SU-DHL-6 (cell line): ENCODE data around the gene ZNF385D.

ENCODE experiments used
- H2AFZ ChIP-seq: fragments of 200-600 bp; sonication (generic); 2 replicates; pipeline ENCODE4 v1.6.1; 2014; ENCODE audit warnings: low read depth, mild to moderate bottlenecking, moderate library complexity, mixed read lengths, antibody characterized with exemption, low read length; ENCODE audit not compliant: severe bottlenecking
- H3F3A ChIP-seq: fragments of 200-600 bp; shearing (Covaris generic); 2 replicates; pipeline ENCODE4 v1.6.0; 2016; ENCODE audit warnings: antibody characterized with exemption, mild to moderate bottlenecking; ENCODE audit not compliant: insufficient read depth
- H3K27ac ChIP-seq: fragments of 200-600 bp; sonication (generic); 2 replicates; pipeline ENCODE4 v1.5.1; 2016; ENCODE audit warnings: low read depth, mild to moderate bottlenecking, low read length, moderate library complexity, mixed read lengths
- H3K27me3 ChIP-seq: fragments of 200-600 bp; sonication (generic), shearing (Covaris generic); 2 replicates; pipeline ENCODE4 v1.6.0; 2014; ENCODE audit warnings: mild to moderate bottlenecking, low read length
- H3K36me3 ChIP-seq: fragments of 200-600 bp; sonication (generic); 2 replicates; pipeline ENCODE4 v1.6.1; 2014; ENCODE audit warnings: mild to moderate bottlenecking, low read length, mixed read lengths
- H3K4me2 ChIP-seq: fragments of 300-600, 200-600 bp; shearing (Covaris generic), sonication (generic); 2 replicates; pipeline ENCODE4 v1.6.0; 2014; ENCODE audit warnings: low read length, low read depth, mild to moderate bottlenecking; ENCODE audit not compliant: poor library complexity, severe bottlenecking
- H3K4me3 ChIP-seq: fragments of 200-600 bp; sonication (generic); 2 replicates; pipeline ENCODE4 v1.5.1; 2014; ENCODE audit warnings: antibody characterized with exemption, low read length, mild to moderate bottlenecking, mixed read lengths; ENCODE audit not compliant: insufficient read depth, poor library complexity, severe bottlenecking
- H3K79me2 ChIP-seq: fragments of 200-600 bp; sonication (generic); 2 replicates; pipeline ENCODE4 v1.6.1; 2014; ENCODE audit warnings: mild to moderate bottlenecking, low read length, moderate library complexity; ENCODE audit not compliant: insufficient read depth
- H3K9ac ChIP-seq: fragments of 200-600 bp; sonication (generic); 2 replicates; pipeline ENCODE4 v1.7.0; 2014; ENCODE audit warnings: mild to moderate bottlenecking, low read length
- H3K9me2 ChIP-seq: fragments of 200-600 bp; sonication (generic); replicated peaks from 2 replicates; pipeline ENCODE4 v1.6.1; 2014; ENCODE audit warnings: low read length; ENCODE audit not compliant: insufficient read depth
- H3K9me3 ChIP-seq: fragments of 200-600 bp; sonication (generic); 2 replicates; pipeline ENCODE4 v1.6.1; 2014; ENCODE audit warnings: low read length, mixed read lengths; ENCODE audit not compliant: insufficient read depth
- H4K20me1 ChIP-seq: fragments of 200-600 bp; sonication (generic); 2 replicates; pipeline ENCODE4 v1.6.1; 2014; ENCODE audit warnings: low read depth, mild to moderate bottlenecking, antibody characterized with exemption, low read length, moderate library complexity, mixed read lengths
- CTCF ChIP-seq: fragments of 200-600 bp; sonication (generic); IDR thresholded peaks from one replicate; pipeline ENCODE4 v1.5.1; 2017; ENCODE audit warnings: antibody characterized with exemption, mild to moderate bottlenecking, low read length, moderate library complexity; ENCODE audit not compliant: insufficient read depth, poor library complexity, severe bottlenecking
- EZH2phosphoT487 ChIP-seq: fragments of 200-600 bp; sonication (generic), shearing (Covaris generic); conservative IDR thresholded peaks from 2 replicates; pipeline ENCODE4 v1.6.1; 2018; ENCODE audit warnings: mild to moderate bottlenecking, antibody characterized with exemption, low read length, moderate library complexity, mixed read lengths

ZNF385D gene

GRCh38 chr3:21526461-21526860, 224.5 kb downstream of the ZNF385D start:
- H3F3A ChIP-seq: no peaks in the 10 kb centered on the region
- H3K27me3 ChIP-seq: no peaks in the 10 kb centered on the region
- H3K9me2 ChIP-seq: no peaks in the 10 kb centered on the region
- H3K27ac ChIP-seq: no peak overlapping the region
- H3K4me3 ChIP-seq: no peak overlapping the region
- no peak overlapping the region for H2AFZ ChIP-seq
- no peak overlapping the region for H3K4me2 ChIP-seq
- H3K9me3 ChIP-seq: no peaks in the 10 kb centered on the region
- no peaks in the 10 kb centered on the region for H3K79me2 ChIP-seq
- no peak for TF ChIP-seq EZH2phosphoT487
- TF ChIP-seq CTCF: no peak
- H3K36me3 ChIP-seq: no peaks in the 10 kb centered on the region
- no peak overlapping the region for H3K9ac ChIP-seq
- no peaks in the 10 kb centered on the region for H4K20me1 ChIP-seq

DNA sequence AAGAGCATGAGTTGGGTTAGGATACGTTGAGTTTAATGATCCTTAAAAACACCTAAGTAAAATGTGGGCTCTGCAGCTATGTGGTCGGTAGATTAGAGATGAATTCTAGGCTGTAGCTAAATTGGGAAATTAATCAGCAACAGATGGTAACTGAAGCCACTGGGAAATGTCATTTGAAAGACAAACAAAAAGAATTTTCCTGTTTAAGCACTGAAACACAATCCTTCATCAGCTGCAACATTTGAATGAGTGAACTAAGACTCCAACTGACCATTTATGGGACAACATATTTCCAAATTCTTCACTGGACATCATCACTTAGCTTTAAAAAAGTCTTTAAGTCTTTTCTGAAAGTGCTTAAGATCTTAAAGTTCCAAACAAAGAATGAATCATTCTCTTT, 226.9 kb downstream of the ZNF385D start:
- Histone ChIP-seq H3K9ac (no peak overlapping the region), H3K36me3 (no peaks in the 10 kb centered on the region), H4K20me1 (no peaks in the 10 kb centered on the region), H3K9me2 (no peaks in the 10 kb centered on the region), H3F3A (no peaks in the 10 kb centered on the region), H3K4me2 (no peak overlapping the region), H3K27me3 (no peaks in the 10 kb centered on the region), H3K27ac (no peak overlapping the region), H3K4me3 (no peak overlapping the region), H2AFZ (no peak overlapping the region), H3K9me3 (no peaks in the 10 kb centered on the region), H3K79me2 (no peaks in the 10 kb centered on the region)
- TF ChIP-seq EZH2phosphoT487 (no peak), CTCF (no peak)

DNA sequence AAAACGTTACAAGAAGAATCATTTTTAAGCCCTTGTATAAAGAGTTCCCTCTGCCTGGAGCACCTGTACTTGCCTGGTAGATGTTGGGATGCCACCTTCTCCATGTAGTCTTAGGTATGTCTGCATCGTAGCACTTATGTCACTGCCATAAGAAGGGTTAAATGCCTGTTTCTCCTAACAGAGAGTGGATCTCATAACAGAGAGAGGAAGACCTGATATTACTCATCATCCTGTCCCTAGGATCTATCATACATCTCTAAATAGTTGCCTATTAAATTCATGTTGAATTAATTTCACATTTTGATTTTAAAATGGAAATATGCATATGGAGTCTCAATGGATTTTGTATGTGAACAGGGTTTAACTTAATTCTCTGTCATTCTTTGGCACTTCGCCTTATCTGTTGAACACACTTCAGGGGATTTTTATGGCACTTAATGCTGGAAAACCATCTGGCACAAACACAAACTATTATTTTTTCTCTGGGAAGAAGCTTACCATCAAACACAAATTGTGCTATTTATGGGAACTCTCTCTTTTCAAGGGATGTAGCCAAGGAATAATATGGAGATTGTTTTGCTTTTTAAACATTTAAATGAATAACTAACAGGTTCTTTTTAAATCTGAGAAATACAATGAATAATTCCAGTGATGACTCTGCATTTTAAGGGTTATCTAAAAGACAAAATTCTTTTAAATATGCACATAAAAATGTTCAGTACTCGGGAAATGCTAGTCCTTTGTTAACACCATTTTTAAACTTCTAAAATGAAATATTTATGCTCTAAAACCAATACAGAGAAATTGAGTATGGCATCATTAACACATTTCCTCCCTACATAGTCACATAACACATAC, 230.7 kb downstream of the ZNF385D start:
- no peak overlapping the region for H2AFZ ChIP-seq

More for the DNA sequence above, 230.7 kb downstream of the ZNF385D start:
- Histone ChIP-seq H3K79me2 (no peaks in the 10 kb centered on the region), H3K9me3 (no peaks in the 10 kb centered on the region), H3F3A (no peaks in the 10 kb centered on the region), H3K9ac (no peak overlapping the region), H3K27me3 (no peaks in the 10 kb centered on the region), H3K36me3 (no peaks in the 10 kb centered on the region), H3K4me3 (no peak overlapping the region), H3K27ac (no peak overlapping the region), H3K9me2 (no peaks in the 10 kb centered on the region), H3K4me2 (no peak overlapping the region), H4K20me1 (no peaks in the 10 kb centered on the region)
- no peak for TF ChIP-seq EZH2phosphoT487
- TF ChIP-seq CTCF: no peak
